ENCODE measurements around the gene KANSL2. TPM values are rescaled to one million over a fixed set of nuclear protein-coding genes. Genes with fewer than 3 reads are reported as not detected.

Gene KANSL2
- total RNA-seq, 1 experiment from 2014 or later = 56.6 TPM

GRCh38 chr12:48615681-48616080 lies 66.4 kb downstream of the KANSL2 start:
- Histone ChIP-seq H4K91ac (ENCODE audit: insufficient read length, low read depth, low read length) (no peak overlapping the region), H2BK120ac (ENCODE audit: low read depth, low read length, poor library complexity, severe bottlenecking) (no peak overlapping the region), H4K20me1 (ENCODE audit: control insufficient read depth, insufficient read depth, insufficient read length) (no peaks in the 10 kb centered on the region), H3K56ac (ENCODE audit: insufficient read length, low read depth, low read length) (no peak overlapping the region), H3K18ac (ENCODE audit: insufficient read length, low read depth, low read length) (no peak overlapping the region), H3K27me3 (ENCODE audit: insufficient read depth, low read length) (no peaks in the 10 kb centered on the region), H3K4ac (ENCODE audit: low read depth, low read length) (no peak overlapping the region), H3K4me1 (ENCODE audit: insufficient read depth, low read length) (no peaks in the 10 kb centered on the region), H3K9me3 (ENCODE audit: control insufficient read depth, low read depth, low read length) (no peaks in the 10 kb centered on the region), H2AFZ (ENCODE audit: low read length) (no peak overlapping the region), H4K5ac (ENCODE audit: insufficient read length, low read depth, low read length) (no peak overlapping the region), H3K27ac (ENCODE audit: insufficient read length, low read depth, low read length) (no peak overlapping the region), H2BK12ac (ENCODE audit: insufficient read length, low read depth, low read length) (no peak overlapping the region), H4K8ac (replicated peaks; ENCODE audit: insufficient read length, low read depth, low read length) (no peak overlapping the region), H3K79me1 (ENCODE audit: insufficient read depth, low read depth, low read length, poor library complexity, severe bottlenecking) (no peaks in the 10 kb centered on the region), H3K9ac (ENCODE audit: extremely low read depth, insufficient read length, low read length) (no peak overlapping the region), H3K23ac (ENCODE audit: insufficient read length, low read depth, low read length) (no peak overlapping the region), H2BK20ac (ENCODE audit: low read depth, low read length, poor library complexity, severe bottlenecking) (no peak overlapping the region), H2AK5ac (ENCODE audit: insufficient read length, low read length) (no peak overlapping the region), H3K23me2 (ENCODE audit: insufficient read length, low read depth, low read length, poor library complexity, severe bottlenecking) (no peaks in the 10 kb centered on the region), H3K79me2 (ENCODE audit: insufficient read depth, low read length) (no peaks in the 10 kb centered on the region), H2BK15ac (ENCODE audit: low read depth, low read length) (no peak overlapping the region), H2BK5ac (ENCODE audit: insufficient read length, low read length) (no peak overlapping the region), H3K4me2 (ENCODE audit: insufficient read depth, insufficient read length, low read length) (no peak overlapping the region), H3K14ac (ENCODE audit: insufficient read depth, low read length) (no peak overlapping the region), H3T11ph (ENCODE audit: low read length) (no peak overlapping the region)
- no peak for TF ChIP-seq CTCF (conservative IDR thresholded peaks at IDR 0.05)
- no peaks in the 10 kb centered on the region; a peak in 2 of 7 replicates for H3K36me3 Mint-ChIP-seq (ENCODE audit: insufficient read depth in 1 of 3, low read depth in 3 of 3)
- H3K27ac Mint-ChIP-seq = no peak overlapping the region
- peaks cover 32 to 38% of the 10 kb centered on the region in 2 experiments for H3K9me3 Mint-ChIP-seq
- no peak for DNase-seq
- H3K4me1 Mint-ChIP-seq = 0 out of 4 replicates have a peak, but pooled peaks cover 0 to 2% of the 10 kb centered on the region in 2 experiments
- H3K4me3 Mint-ChIP-seq = no peak overlapping the region
- peaks cover 2% of the 10 kb centered on the region for H3K27me3 Mint-ChIP-seq (ENCODE audit: low read depth)
- no CpG with 5 or more reads among the region's 4 CpGs for WGBS (ENCODE audit: extremely low coverage, insufficient read length, low lambda C conversion rate)

Data from H9 (cell line).